Hematopoietic multipotent progenitor cell treated with erythropoietin and hydrocortisone succinate and interleukin-3 and kit ligand, for 17 days (in vitro differentiated cells): Measurements from ENCODE around the gene DIP2C.
"Not testable (repeated sequence)": the region's sequence is repeated elsewhere in the genome, so short reads cannot be mapped to it uniquely, and the experiment has no call there.

Source experiments
- DNase-seq: peaks from one replicate; pipeline ENCODE4 v3.0.0-alpha.2; 2015; ENCODE audit warnings: low spot score

DIP2C gene

DNA sequence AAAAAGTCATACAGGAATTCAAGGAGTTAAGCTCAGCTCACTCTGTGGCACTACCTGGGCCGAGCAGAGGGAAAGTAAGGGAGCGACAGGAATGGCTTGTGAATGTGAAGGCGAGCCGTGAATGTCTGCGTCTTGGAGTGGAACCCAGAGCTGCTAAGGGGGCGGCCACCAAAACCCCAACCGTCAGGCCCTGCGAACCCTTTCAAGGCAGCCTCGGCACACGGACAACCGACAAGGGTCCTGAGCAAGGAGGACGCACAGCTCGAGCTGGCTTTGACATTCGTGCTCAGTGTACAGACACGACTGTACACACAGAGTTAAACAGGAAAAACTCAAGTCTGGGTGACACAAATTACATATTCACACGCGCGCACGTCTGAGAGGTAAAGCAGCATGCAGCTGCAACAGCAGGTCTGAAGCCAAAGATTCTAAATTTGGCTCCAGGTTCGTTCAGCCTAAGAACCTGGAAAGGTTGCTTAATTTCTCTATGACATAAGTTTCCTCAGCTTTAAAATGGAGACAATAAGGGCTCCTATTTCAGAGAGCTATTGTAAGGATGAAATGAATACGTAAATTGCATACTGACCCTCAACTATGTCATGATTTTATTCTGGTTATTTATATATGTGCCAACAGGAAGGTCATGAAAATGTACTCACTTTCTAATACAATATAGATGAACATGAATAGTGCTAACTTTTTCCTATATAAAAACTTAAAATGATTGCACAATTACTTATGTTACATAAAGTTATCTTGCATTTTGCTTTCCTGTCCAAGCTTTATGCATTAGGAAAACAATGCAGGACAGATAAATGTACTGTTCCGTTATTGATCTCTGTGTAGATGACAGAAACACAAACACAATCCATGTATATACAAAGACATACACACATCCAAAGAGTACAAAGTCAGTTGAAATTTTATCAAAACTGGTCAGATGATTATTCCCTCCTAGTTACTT, 361.3 kb downstream of the DIP2C start:
- no peak for DNase-seq

DNA sequence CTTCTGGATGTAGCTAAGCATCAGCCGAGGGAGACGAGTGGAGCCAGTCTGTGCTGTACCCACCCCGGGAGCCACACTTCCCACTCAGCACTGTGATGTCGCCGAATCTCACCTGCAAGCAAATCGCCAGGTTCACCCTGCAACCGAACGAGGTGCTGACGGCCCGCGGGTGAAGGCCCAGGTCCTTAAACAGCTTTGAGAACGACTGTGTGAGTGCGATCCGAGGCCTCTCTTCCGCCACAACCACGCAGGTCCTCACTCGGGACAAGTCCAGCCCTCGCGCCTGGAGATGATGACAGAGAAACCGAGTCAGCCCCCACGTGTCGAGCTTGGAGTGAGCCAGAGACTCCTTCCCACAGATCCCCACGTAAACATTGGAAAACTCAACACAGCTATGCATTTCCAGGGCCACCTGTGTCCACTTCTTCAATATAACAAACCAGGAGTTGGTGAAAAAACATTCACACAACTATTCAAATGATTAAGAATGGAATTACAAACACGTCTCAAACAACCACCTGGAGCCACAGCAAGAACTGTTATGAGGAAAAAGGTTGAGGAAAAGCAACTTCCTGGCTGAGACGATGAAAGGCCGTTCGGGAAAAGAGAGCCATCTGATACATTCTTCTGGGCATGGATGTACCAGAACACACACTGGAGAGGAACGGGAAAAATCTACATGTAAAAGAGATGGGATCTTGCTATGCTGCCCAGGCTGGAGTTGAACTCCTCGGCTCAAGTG, 362.4 kb downstream of the DIP2C start:
- no peak for DNase-seq

- DNase-seq = no peak
Measured at GRCh38 chr10:326350-326749, 363.1 kb downstream of the DIP2C start.

DNA sequence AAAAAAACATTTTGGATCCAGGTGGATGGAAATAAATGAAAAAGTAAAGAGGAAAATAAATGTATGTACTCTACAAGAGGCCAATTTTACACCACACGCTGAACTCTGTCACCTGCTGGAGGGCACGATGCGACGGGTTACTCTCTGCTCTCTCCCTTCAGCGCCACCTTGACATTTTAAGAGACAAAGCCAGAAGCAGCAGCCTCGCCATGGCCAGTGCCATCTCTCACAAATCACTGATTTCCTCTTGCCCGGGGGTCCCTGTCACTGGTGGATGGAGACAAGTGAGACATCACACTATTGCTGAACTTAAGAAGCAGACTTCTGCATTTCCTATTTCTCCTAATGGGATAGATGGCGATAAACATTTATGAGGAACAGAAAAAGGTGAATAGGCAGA, 364.2 kb downstream of the DIP2C start:
- no peak for DNase-seq

GRCh38 chr10:324593-324992, 364.9 kb downstream of the DIP2C start:
- no peak for DNase-seq

- DNase-seq = no peak
Measured at GRCh38 chr10:323651-324293, 365.7 kb downstream of the DIP2C start.

DNA sequence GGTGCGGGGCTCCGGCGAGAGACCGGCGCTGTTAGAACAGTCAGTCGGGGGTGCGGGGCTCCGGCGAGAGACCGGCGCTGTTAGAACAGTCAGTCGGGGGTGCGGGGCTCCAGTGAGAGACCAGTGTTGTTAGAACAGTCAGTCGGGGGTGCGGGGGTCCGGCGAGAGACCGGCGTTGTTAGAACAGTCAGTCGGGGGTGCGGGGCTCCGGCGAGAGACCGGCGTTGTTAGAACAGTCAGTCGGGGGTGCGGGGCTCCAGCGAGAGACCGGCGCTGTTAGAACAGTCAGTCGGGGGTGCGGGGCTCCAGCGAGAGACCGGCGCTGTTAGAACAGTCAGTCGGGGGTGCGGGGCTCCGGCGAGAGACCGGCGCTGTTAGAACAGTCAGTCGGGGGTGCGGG, 366.4 kb downstream of the DIP2C start:
- DNase-seq = not testable (repeated sequence)

GRCh38 chr10:320771-321170, 368.7 kb downstream of the DIP2C start:
- DNase-seq = no peak

DNA sequence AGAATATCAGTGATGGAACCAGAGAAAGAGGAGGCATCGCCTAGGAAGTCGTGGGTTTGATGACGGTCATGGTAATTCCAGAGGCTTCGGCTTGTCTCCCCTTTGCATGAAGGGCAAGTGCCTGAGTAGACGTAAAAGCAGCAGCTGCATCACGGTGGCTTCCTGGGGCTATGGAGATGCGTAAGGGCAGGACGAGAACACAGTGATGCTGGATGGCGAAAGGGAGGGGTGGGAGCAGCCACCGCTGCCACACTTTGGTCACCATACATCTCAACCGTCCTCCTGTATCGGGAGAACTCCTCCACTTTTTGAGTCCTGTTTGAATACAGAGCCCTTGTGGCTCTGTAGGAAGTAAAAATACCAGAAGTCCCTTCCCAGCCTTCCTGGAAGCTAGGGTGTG, 371.5 kb downstream of the DIP2C start:
- no peak for DNase-seq

DNA sequence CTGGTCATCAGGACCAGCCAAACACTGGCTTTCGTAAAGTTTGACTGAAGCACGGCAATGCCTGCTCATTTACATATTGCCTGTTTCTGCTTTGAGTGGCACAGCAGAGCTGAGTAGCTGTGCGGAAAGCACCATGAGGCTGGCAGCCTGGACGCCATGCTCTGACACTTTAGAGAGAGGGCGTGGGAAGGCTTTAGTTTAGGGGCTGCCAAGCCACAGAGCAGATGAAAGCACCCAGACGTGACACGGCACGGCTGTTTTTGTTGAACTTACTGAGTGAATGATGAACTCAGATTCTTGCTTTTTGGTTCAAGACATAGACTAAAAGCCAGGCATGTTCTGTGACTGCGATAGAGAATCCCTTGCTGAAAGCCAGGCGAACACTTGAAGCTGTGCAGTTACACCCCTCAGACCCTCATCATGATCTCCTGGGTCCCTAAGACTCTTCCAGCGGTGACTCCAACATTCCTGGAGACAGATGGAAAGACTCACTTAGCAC, 372.1 kb downstream of the DIP2C start:
- no peak for DNase-seq

DNA sequence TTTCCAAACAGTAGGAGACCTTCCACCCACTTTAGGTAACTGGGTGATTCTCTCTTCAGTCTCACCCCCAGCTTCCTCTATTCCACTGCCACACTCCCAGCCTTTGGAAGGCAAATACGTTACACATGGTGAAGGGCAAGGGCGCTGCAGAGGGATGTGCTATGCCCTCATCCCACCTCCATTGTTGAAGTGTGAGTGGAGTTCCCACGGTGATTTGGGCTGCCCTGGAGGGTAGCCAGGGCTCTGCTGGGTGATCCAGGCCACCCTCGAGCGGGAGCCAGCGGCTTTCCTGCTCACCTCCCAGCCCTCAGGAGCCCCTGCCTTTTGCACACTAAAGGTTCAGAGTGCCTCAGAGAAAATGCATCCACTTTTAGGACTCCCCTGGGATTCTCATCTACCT, 373.1 kb downstream of the DIP2C start:
- no peak for DNase-seq

GRCh38 chr10:314871-315270, 374.6 kb downstream of the DIP2C start:
- no peak for DNase-seq

GRCh38 chr10:314381-314780, 375.1 kb downstream of the DIP2C start:
- DNase-seq = no peak

DNA sequence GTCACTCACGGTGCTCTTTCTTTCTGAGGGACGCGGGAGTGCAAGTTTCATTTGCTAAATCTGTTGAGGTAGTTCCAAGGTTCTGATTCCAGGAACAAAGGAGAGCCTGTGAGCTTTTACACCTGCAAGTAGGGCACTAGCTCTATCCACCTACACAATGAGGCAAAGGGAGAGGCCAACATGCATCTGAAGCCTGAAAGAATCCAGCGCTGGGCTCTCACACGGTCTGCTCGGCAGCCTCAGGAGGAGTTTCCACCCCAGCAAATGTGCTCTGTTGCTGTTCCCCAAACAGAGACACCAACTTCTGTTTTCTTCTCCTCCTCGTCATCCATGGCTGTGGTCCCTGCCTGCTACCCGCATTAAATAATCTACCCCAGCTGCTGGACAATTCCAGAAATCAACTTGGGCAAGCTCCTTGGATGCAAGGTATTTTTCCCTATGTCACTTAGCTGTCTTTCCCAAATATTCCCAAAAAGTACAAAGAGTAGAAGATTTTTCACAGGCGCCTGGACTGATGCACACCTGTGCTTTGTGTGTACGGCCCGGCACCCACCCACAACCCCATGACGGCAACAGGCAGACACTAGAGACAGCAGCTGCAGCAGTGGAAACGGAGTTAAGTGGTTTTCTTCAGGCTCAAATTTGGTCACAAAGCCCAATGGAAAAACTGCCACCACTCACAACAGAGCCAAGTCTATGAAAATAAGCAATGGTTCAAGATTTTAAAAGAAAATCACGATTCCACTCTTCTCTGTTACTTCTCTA, 377.4 kb downstream of the DIP2C start:
- no peak for DNase-seq

- DNase-seq = no peak
Measured at GRCh38 chr10:310976-311639, 378.4 kb downstream of the DIP2C start.

DNA sequence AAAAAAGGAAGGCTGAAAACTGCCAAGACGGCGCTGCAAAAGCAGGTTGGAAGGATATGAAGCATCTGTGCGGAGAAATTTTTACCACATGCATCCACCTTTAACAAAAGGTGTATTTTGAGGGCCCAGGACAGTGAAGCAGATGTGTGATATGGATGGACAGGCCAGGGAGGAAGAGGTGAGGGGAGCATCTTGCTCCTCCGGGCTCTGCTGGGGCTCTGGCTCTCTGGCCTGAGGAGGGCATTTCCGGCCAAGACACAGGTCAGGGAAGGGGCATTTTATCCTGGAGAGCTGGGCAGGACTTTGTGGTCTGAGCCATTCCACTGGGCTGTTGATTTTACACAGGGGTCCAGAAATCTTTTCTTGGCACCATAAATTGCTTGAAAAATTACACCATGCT, 379.1 kb downstream of the DIP2C start:
- DNase-seq = no peak

- no peak for DNase-seq
Measured at GRCh38 chr10:308572-309085, 380.8 kb downstream of the DIP2C start.

- DNase-seq = no peak
Measured at GRCh38 chr10:308101-308500, 381.4 kb downstream of the DIP2C start.

DNA sequence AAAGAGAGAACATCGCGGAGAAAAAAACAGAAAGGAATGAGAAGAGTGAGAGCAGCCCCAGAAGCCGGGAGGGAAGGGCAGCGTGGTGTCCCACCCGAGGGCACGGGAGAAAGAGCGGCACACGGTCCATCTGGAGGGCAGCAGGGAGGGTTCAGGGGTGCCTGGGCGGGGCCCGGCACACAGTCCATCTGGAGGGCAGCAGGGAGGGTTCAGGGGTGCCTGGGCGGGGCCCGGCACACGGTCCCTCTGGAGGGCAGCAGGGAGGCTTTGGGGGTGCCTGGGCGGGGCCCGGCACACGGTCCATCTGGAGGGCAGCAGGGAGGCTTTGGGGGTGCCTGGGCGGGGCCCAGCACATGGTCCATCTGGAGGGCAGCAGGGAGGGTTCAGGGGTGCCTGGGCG, 381.8 kb downstream of the DIP2C start:
- DNase-seq = no peak

DNA sequence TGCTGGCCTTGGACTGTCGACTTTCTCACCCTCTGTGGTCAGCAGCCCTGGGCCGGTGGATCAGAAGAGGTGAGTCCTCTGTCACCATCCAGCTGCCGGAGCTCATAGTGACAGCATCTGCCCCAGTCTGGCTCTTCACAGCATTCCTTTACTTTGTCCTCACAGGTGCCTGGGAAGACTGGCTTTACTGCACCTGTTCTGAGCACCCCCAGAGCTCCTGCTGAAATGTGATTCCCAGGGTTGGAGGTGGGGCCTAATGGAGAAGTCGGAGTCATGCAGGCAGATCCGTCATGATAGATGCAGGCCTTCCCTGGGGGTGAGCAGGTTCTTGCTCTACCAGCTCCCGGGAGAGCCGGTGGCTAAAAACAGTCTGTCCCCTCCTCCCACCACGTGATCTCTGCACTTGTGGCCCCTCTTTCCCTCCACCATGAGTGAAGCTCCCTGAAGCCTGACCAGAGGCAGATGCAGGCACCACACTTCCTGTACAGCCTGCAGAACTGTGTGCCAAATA, 382.7 kb downstream of the DIP2C start:
- no peak for DNase-seq
